H9 (cell line): ENCODE measurements around the gene CCDC71. TPM values are rescaled to one million over a fixed set of nuclear protein-coding genes. Genes with fewer than 3 reads are reported as not detected.

ENCODE experiments used
- DNase-seq: peaks from one replicate; pipeline ENCODE4 v3.0.0-alpha.2; 2017
- H2AFZ ChIP-seq: one replicate; pipeline ENCODE4 v1.6.1; 2013; ENCODE audit warnings: mild to moderate bottlenecking, low read length, control low read depth, moderate library complexity
- H2AK5ac ChIP-seq: 2 replicates; pipeline ENCODE4 v1.6.1; 2013; ENCODE audit warnings: low read length, control low read depth, mixed read lengths; ENCODE audit not compliant: insufficient read length
- H2BK120ac ChIP-seq: one replicate; pipeline ENCODE4 v1.6.1; 2013; ENCODE audit warnings: low read depth, mild to moderate bottlenecking, low read length, control low read depth, inconsistent platforms; ENCODE audit not compliant: poor library complexity, severe bottlenecking
- H2BK12ac ChIP-seq: 2 replicates; pipeline ENCODE4 v1.6.1; 2013; ENCODE audit warnings: low read length, control low read depth, mixed read lengths, low read depth; ENCODE audit not compliant: insufficient read length
- H2BK15ac ChIP-seq: 2 replicates; pipeline ENCODE4 v1.6.1; 2013; ENCODE audit warnings: low read depth, low read length, control low read depth
- H2BK20ac ChIP-seq: one replicate; pipeline ENCODE4 v1.6.1; 2013; ENCODE audit warnings: low read depth, mild to moderate bottlenecking, low read length, control low read depth, inconsistent platforms; ENCODE audit not compliant: poor library complexity, severe bottlenecking
- H2BK5ac ChIP-seq: 2 replicates; pipeline ENCODE4 v1.6.1; 2013; ENCODE audit warnings: low read length, control low read depth, mixed read lengths; ENCODE audit not compliant: insufficient read length
- H3K14ac ChIP-seq: 2 replicates; pipeline ENCODE4 v1.6.1; 2013; ENCODE audit warnings: low read length, control low read depth; ENCODE audit not compliant: insufficient read depth
- H3K18ac ChIP-seq: 2 replicates; pipeline ENCODE4 v1.6.1; 2013; ENCODE audit warnings: low read depth, mild to moderate bottlenecking, mixed read lengths, low read length, control low read depth; ENCODE audit not compliant: insufficient read length
- H3K23ac ChIP-seq: 2 replicates; pipeline ENCODE4 v1.6.1; 2013; ENCODE audit warnings: low read length, control low read depth, mixed read lengths, low read depth; ENCODE audit not compliant: insufficient read length
- H3K23me2 ChIP-seq: 2 replicates; pipeline ENCODE4 v1.6.1; 2013; ENCODE audit warnings: low read depth, mild to moderate bottlenecking, mixed read lengths, low read length, control low read depth; ENCODE audit not compliant: insufficient read length, poor library complexity, severe bottlenecking
- H3K27ac ChIP-seq: 2 replicates; pipeline ENCODE4 v1.5.1; 2013; ENCODE audit warnings: low read length, control low read depth, mixed read lengths, low read depth; ENCODE audit not compliant: insufficient read length
- H3K27me3 ChIP-seq: 2 replicates; pipeline ENCODE4 v1.6.1; 2013; ENCODE audit warnings: low read length, control low read depth, inconsistent platforms; ENCODE audit not compliant: insufficient read depth
- H3K4ac ChIP-seq: 2 replicates; pipeline ENCODE4 v1.6.1; 2013; ENCODE audit warnings: low read depth, mild to moderate bottlenecking, control low read depth, inconsistent platforms, low read length, moderate library complexity
- H3K4me1 ChIP-seq: 2 replicates; pipeline ENCODE4 v1.6.1; 2013; ENCODE audit warnings: low read length, control low read depth, inconsistent platforms; ENCODE audit not compliant: insufficient read depth
- H3K4me2 ChIP-seq: 2 replicates; pipeline ENCODE4 v1.6.1; 2013; ENCODE audit warnings: low read length, control low read depth, mixed read lengths; ENCODE audit not compliant: insufficient read length, insufficient read depth
- H3K56ac ChIP-seq: 2 replicates; pipeline ENCODE4 v1.6.1; 2013; ENCODE audit warnings: low read depth, mild to moderate bottlenecking, mixed read lengths, low read length, control low read depth; ENCODE audit not compliant: insufficient read length
- H3K79me1 ChIP-seq: 2 replicates; pipeline ENCODE4 v1.6.1; 2013; ENCODE audit warnings: low read depth, mild to moderate bottlenecking, moderate library complexity, low read length, control low read depth, inconsistent platforms; ENCODE audit not compliant: insufficient read depth, poor library complexity, severe bottlenecking
- H3K79me2 ChIP-seq: 2 replicates; pipeline ENCODE4 v1.6.1; 2013; ENCODE audit warnings: low read length, control low read depth, inconsistent platforms; ENCODE audit not compliant: insufficient read depth
- H3K9ac ChIP-seq: 2 replicates; pipeline ENCODE4 v1.6.1; 2013; ENCODE audit warnings: low read length, control low read depth, mixed read lengths; ENCODE audit not compliant: insufficient read length; ENCODE audit errors: extremely low read depth
- H3K9me3 ChIP-seq: one replicate; pipeline ENCODE4 v1.6.1; 2013; ENCODE audit warnings: low read depth, low read length, inconsistent platforms; ENCODE audit not compliant: control insufficient read depth
- H3T11ph ChIP-seq: one replicate; pipeline ENCODE4 v1.6.1; 2013; ENCODE audit warnings: mild to moderate bottlenecking, low read length, control low read depth, inconsistent platforms
- H4K20me1 ChIP-seq: one replicate; pipeline ENCODE4 v1.6.1; 2013; ENCODE audit not compliant: control insufficient read depth, insufficient read length, insufficient read depth
- H4K5ac ChIP-seq: 2 replicates; pipeline ENCODE4 v1.6.1; 2013; ENCODE audit warnings: low read depth, mild to moderate bottlenecking, mixed read lengths, low read length, control low read depth; ENCODE audit not compliant: insufficient read length
- H4K8ac ChIP-seq: replicated peaks from 2 replicates; pipeline ENCODE4 v1.6.1; 2013; ENCODE audit warnings: low read length, control low read depth, mixed read lengths, low read depth; ENCODE audit not compliant: insufficient read length
- H4K91ac ChIP-seq: 2 replicates; pipeline ENCODE4 v1.6.1; 2013; ENCODE audit warnings: low read depth, mild to moderate bottlenecking, moderate library complexity, mixed read lengths, low read length, control low read depth; ENCODE audit not compliant: insufficient read length
- H3K27ac Mint-ChIP-seq, 3 experiments: 2 replicates in 2 of 3; 3 replicates in 1 of 3; pipeline ENCODE4 v1.8.0; 2020 to 2021; ENCODE audit warnings: mixed read lengths in 3 of 3, mild to moderate bottlenecking in 1 of 3, moderate library complexity in 1 of 3
- H3K27me3 Mint-ChIP-seq: 2 replicates; pipeline ENCODE4 v1.8.0; 2021; ENCODE audit warnings: low read depth, mild to moderate bottlenecking, moderate library complexity, mixed read lengths
- H3K36me3 Mint-ChIP-seq, 3 experiments: 2 replicates in 2 of 3; 3 replicates in 1 of 3; pipeline ENCODE4 v1.8.0; 2020 to 2021; ENCODE audit warnings: low read depth in 3 of 3, mixed read lengths in 3 of 3; ENCODE audit not compliant: insufficient read depth in 1 of 3
- H3K4me1 Mint-ChIP-seq, 2 experiments: 2 replicates each; pipeline ENCODE4 v1.8.0; 2020; ENCODE audit warnings: mixed read lengths in 2 of 2
- H3K4me3 Mint-ChIP-seq, 2 experiments: 2 replicates in 1 of 2; 3 replicates in 1 of 2; pipeline ENCODE4 v1.8.0; 2020 to 2021; ENCODE audit warnings: mild to moderate bottlenecking in 2 of 2, mixed read lengths in 2 of 2, moderate library complexity in 1 of 2
- H3K9me3 Mint-ChIP-seq, 2 experiments: 2 replicates in 1 of 2; 3 replicates in 1 of 2; pipeline ENCODE4 v1.8.0; 2020; ENCODE audit warnings: mild to moderate bottlenecking in 2 of 2, mixed read lengths in 2 of 2, moderate library complexity in 1 of 2
- WGBS: extraction: QIAGEN DNeasy Blood & Tissue Kit; methylation state at CpG from one replicate; pipeline ENCODE4 v1.1.7; 2013; ENCODE audit warnings: missing lambda C conversion rate, low lambda C conversion rate, mixed read lengths; ENCODE audit not compliant: insufficient read length; ENCODE audit errors: extremely low coverage; 5-methylcytosine and 5-hydroxymethylcytosine counted together
- total RNA-seq: library from RNA; stranded (reverse); gene quantifications from 2 replicates; pipeline ENCODE4 v1.2.1, GENCODE V29; 2021
- TF ChIP-seq, protein P1 (sequence below): fragments of 200-600 bp; sonication (generic); conservative IDR thresholded peaks from 3 replicates; pipeline ENCODE4 v1.8.0; 2021; ENCODE audit warnings: antibody characterized with exemption, mild to moderate bottlenecking

The CCDC71 gene
- total RNA-seq, 1 experiment from 2014 or later, result 27.6 TPM

DNA sequence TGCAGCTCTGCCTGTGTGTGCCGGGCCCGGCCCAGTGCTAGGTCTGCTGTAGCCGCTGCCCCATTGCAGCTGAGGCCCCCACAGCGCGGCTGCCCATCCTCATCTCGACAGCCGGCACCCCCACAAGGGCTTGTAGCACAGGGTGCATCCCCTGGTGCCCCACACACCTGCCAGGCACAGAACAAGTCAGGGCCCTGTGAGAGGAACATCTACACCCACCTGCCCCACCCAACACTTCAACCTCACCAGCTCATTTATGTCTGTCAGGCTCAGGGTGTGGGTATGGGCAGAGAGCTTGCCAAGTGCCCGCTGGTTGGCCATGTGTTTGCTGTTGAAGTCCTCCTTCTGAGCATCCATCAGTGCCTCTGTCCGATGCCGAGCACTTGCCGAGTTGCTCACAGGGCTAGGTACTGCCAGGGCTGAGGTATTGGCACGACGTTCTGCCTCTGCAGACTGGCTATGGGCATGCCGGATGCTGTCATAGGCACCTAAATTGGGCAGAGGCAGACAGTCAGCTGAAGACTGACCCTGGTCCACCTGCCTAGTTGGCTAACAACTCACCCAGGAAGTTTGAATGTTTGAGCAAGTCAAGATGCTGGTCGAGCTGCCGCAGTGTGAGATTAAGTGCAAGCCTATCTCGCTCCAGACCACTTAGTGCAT lies 43.1 kb downstream of the CCDC71 start:
- Histone ChIP-seq H3K18ac (no peak overlapping the region), H3K79me1 (peaks cover 4% of the 10 kb centered on the region), H2AFZ (no peak overlapping the region), H3K9me3 (no peaks in the 10 kb centered on the region), H3K27me3 (no peaks in the 10 kb centered on the region), H3K4me1 (0 out of 2 replicates have a peak, but pooled peaks cover 2% of the 10 kb centered on the region), H3K9ac (no peak overlapping the region), H2BK20ac (no peak overlapping the region), H3K79me2 (no peaks in the 10 kb centered on the region; the same call in 1 of the 2 replicates), H3T11ph (no peak overlapping the region), H2BK15ac (no peak overlapping the region), H2AK5ac (no peak overlapping the region), H4K91ac (no peak overlapping the region), H3K23me2 (peaks cover 5% of the 10 kb centered on the region), H3K14ac (no peak overlapping the region), H2BK120ac (no peak overlapping the region), H3K4me2 (no peak overlapping the region), H3K27ac (no peak overlapping the region), H4K8ac (no peak overlapping the region), H3K56ac (no peak overlapping the region), H2BK5ac (no peak overlapping the region), H3K23ac (no peak overlapping the region), H4K5ac (no peak overlapping the region), H3K4ac (no peak overlapping the region), H2BK12ac (no peak overlapping the region), H4K20me1 (peaks cover 2% of the 10 kb centered on the region)
- DNase-seq, result no peak
- no CpG with 5 or more reads among the region's 17 CpGs for WGBS
- Mint-ChIP-seq H3K4me3 (no peak overlapping the region), H3K36me3 (peaks cover 2 to 39% (median 28%) of the 10 kb centered on the region in 3 experiments; a peak in 6 of 7 replicates), H3K27ac (no peak overlapping the region), H3K4me1 (peaks cover 4% of the 10 kb centered on the region in 2 experiments; a peak in 3 of 4 replicates), H3K27me3 (no peaks in the 10 kb centered on the region; the same call in 1 of the 2 replicates), H3K9me3 (no peaks in the 10 kb centered on the region)
- TF ChIP-seq, protein P1, sequence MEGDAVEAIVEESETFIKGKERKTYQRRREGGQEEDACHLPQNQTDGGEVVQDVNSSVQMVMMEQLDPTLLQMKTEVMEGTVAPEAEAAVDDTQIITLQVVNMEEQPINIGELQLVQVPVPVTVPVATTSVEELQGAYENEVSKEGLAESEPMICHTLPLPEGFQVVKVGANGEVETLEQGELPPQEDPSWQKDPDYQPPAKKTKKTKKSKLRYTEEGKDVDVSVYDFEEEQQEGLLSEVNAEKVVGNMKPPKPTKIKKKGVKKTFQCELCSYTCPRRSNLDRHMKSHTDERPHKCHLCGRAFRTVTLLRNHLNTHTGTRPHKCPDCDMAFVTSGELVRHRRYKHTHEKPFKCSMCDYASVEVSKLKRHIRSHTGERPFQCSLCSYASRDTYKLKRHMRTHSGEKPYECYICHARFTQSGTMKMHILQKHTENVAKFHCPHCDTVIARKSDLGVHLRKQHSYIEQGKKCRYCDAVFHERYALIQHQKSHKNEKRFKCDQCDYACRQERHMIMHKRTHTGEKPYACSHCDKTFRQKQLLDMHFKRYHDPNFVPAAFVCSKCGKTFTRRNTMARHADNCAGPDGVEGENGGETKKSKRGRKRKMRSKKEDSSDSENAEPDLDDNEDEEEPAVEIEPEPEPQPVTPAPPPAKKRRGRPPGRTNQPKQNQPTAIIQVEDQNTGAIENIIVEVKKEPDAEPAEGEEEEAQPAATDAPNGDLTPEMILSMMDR, result no peak
